WTC11 (cell line): Measurements from ENCODE around the gene PDE1A.

Experiments
- CREB1 ChIP-seq: sonication (generic); formaldehyde crosslinking; IDR thresholded peaks from 2 replicates; pipeline ENCODE4 v1.8.0; 2023; ENCODE audit warnings: mild to moderate bottlenecking, missing genetic modification reagents
- CTCF ChIP-seq: fragments of 200-600 bp; IDR thresholded peaks from 2 replicates; pipeline ENCODE4 v1.8.0; 2022; ENCODE audit warnings: antibody characterized with exemption
- GABPB1 ChIP-seq: sonication (generic); formaldehyde crosslinking; IDR thresholded peaks from 2 replicates; pipeline ENCODE4 v1.8.1; 2023; ENCODE audit warnings: mild to moderate bottlenecking, missing genetic modification reagents
- HMGA2 ChIP-seq: fragments of 250-450 bp; sonication (Bioruptor Pico); IDR thresholded peaks from 2 replicates; pipeline ENCODE4 v1.4.0; 2021; ENCODE audit warnings: mild to moderate bottlenecking, moderate library complexity
- JAZF1 ChIP-seq: fragments of 250-450 bp; sonication (Bioruptor Pico); IDR thresholded peaks from 2 replicates; pipeline ENCODE4 v1.9.0; 2021; ENCODE audit warnings: moderate library complexity, mild to moderate bottlenecking, inconsistent platforms
- JUN ChIP-seq: sonication (generic); formaldehyde crosslinking; IDR thresholded peaks from 2 replicates; pipeline ENCODE4 v1.8.0; 2023; ENCODE audit warnings: mild to moderate bottlenecking, missing genetic modification reagents
- SP1 ChIP-seq: sonication (generic); formaldehyde crosslinking; conservative IDR thresholded peaks from 2 replicates; pipeline ENCODE4 v1.8.1; 2022; ENCODE audit warnings: missing genetic modification reagents
- TCF7 ChIP-seq: sonication (generic); formaldehyde crosslinking; IDR thresholded peaks from 2 replicates; pipeline ENCODE4 v1.8.0; 2022; ENCODE audit warnings: mild to moderate bottlenecking, low read depth, missing genetic modification reagents, moderate library complexity
- USF2 ChIP-seq: sonication (generic); formaldehyde crosslinking; IDR thresholded peaks from 2 replicates; pipeline ENCODE4 v1.8.1; 2023; ENCODE audit warnings: mild to moderate bottlenecking, missing genetic modification reagents, moderate library complexity
- ZBTB21 ChIP-seq: sonication (generic); formaldehyde crosslinking; IDR thresholded peaks from 2 replicates; pipeline ENCODE4 v1.8.1; 2023; ENCODE audit warnings: mild to moderate bottlenecking, missing genetic modification reagents, borderline replicate concordance
- ZNF263 ChIP-seq: sonication (generic); formaldehyde crosslinking; IDR thresholded peaks from 2 replicates; pipeline ENCODE4 v1.8.1; 2022; ENCODE audit warnings: low read depth, mild to moderate bottlenecking, moderate library complexity, missing genetic modification reagents

- no peak for TF ChIP-seq CTCF
- no peak for TF ChIP-seq JUN (CRISPR knock-in tag)
- no peak for TF ChIP-seq CREB1 (CRISPR knock-in tag)
- no peak for TF ChIP-seq SP1 (CRISPR knock-in tag)
- no peak for TF ChIP-seq USF2 (CRISPR knock-in tag)
- no peak for TF ChIP-seq HMGA2
- no peak for TF ChIP-seq JAZF1 (CRISPR knock-in tag)
- no peak for TF ChIP-seq ZBTB21 (CRISPR knock-in tag)
- TF ChIP-seq TCF7 (CRISPR knock-in tag): no peak
- no peak for TF ChIP-seq GABPB1 (CRISPR knock-in tag)
- TF ChIP-seq ZNF263 (CRISPR knock-in tag): no peak
These were observed 206.5 kb downstream of the PDE1A start for GRCh38 chr2:182220335-182220734.
